Astrocyte of the cerebellum (primary cell): ENCODE data around the gene RUSF1.

Source experiments
- DNase-seq: peaks from one replicate; pipeline ENCODE4 v3.0.0-alpha.2; 2011; ENCODE audit warnings: low read depth
- H3K4me3 ChIP-seq: 2 replicates; pipeline ENCODE4 v1.5.1; 2011; ENCODE audit warnings: mild to moderate bottlenecking, low read depth, low read length, moderate library complexity
- in situ Hi-C: cut with HindIII; loops from 2 replicates; pipeline ENCODE4 v1.10.0; 2017; ENCODE audit warnings: low sequenced_read_pairs
- TF ChIP-seq, protein P1 (sequence below): IDR thresholded peaks from 2 replicates; pipeline ENCODE4 v1.5.1; 2012; ENCODE audit warnings: low read length, low read depth, moderate library complexity, mild to moderate bottlenecking; ENCODE audit errors: missing control alignments

RUSF1 gene

DNA sequence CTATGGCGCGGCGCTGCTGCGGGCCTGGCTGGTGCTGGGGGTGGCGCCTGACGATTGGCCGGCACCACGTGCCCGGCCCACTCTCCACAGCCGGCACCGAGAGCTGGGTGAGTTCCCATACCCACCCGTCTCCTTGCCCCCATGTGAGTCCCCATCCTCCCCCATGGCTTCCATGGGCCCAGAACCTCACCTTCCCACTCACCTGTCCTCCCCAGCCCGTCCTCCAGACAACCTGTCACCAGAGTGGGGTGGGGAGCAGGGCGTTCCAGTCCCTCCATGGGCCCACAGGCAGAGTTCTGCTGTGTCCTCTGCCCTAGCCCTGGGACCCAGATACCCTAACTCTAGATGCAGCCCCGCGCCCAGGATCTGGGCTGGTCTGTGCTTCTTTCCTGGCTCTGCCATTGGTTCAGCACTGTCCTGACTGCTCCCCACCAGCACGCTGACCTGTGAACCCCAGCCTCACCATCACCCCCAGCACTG lies 43.4 kb downstream of the RUSF1 start:
- H3K4me3 ChIP-seq: no peak overlapping the region
- in situ Hi-C loops: no loop called here
- no peak for DNase-seq
- TF ChIP-seq, protein P1, sequence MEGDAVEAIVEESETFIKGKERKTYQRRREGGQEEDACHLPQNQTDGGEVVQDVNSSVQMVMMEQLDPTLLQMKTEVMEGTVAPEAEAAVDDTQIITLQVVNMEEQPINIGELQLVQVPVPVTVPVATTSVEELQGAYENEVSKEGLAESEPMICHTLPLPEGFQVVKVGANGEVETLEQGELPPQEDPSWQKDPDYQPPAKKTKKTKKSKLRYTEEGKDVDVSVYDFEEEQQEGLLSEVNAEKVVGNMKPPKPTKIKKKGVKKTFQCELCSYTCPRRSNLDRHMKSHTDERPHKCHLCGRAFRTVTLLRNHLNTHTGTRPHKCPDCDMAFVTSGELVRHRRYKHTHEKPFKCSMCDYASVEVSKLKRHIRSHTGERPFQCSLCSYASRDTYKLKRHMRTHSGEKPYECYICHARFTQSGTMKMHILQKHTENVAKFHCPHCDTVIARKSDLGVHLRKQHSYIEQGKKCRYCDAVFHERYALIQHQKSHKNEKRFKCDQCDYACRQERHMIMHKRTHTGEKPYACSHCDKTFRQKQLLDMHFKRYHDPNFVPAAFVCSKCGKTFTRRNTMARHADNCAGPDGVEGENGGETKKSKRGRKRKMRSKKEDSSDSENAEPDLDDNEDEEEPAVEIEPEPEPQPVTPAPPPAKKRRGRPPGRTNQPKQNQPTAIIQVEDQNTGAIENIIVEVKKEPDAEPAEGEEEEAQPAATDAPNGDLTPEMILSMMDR: no peak

DNA sequence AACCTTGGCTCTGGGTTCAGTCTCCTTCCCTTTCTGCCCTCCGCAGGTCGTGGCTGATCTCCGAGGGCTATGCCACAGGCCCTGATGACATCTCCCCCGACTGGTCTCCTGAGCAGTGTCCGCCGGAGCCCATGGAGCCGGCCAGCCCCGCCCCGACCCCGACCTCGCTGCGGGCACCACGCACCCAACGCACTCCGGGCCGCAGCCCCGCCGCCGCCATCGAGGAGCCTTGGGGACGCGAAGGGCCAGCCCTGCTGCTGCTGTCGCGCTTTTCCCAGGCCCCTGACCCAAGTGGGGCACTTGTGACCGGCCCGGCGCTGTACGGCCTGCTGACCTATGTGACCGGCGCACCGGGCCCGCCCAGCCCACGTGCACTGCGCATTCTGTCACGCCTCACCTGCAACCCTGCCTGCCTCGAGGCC lies 43.8 kb downstream of the RUSF1 start:
- TF ChIP-seq, protein P1: no peak
- H3K4me3 ChIP-seq: no peak overlapping the region
- in situ Hi-C loops: no loop called here
- no peak for DNase-seq

DNA sequence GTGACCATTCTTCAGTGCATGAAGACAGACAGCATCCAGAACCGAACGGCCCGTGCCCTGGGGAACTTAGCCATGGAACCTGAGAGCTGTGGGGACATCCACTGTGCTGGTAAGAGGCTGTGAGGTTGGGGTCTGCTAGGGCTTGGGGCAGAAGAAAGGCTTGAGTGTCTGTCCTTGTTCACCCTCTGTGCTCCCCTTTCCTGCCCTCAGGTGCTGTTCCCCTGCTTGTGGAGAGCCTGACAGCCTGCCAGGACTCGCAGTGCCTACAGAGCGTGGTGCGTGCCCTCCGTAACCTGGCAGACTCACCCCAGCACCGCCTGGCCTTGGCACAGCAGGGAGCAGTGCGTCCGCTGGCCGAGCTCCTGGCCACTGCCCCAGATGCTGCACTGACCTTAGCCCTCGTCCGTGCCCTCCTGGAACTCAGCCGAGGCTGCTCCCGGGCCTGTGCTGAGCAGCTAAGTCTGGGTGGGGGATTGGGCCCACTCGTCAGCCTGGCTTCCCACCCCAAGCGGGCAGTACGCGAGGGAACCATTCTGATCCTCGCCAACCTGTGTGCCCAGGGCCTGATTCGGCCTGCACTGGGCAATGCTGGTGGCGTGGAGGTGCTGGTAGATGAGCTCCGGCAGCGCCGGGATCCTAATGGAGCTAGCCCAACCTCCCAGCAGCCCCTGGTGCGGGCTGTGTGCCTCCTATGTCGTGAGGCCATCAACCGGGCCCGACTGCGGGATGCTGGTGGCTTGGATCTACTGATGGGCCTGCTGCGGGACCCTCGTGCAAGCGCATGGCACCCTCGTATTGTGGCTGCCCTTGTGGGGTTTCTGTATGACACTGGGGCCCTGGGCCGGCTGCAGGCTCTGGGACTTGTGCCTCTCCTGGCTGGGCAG lies 46.0 kb downstream of the RUSF1 start:
- in situ Hi-C loops: no loop called here
- TF ChIP-seq, protein P1: no peak
- H3K4me3 ChIP-seq: no peak overlapping the region
- no peak for DNase-seq

DNA sequence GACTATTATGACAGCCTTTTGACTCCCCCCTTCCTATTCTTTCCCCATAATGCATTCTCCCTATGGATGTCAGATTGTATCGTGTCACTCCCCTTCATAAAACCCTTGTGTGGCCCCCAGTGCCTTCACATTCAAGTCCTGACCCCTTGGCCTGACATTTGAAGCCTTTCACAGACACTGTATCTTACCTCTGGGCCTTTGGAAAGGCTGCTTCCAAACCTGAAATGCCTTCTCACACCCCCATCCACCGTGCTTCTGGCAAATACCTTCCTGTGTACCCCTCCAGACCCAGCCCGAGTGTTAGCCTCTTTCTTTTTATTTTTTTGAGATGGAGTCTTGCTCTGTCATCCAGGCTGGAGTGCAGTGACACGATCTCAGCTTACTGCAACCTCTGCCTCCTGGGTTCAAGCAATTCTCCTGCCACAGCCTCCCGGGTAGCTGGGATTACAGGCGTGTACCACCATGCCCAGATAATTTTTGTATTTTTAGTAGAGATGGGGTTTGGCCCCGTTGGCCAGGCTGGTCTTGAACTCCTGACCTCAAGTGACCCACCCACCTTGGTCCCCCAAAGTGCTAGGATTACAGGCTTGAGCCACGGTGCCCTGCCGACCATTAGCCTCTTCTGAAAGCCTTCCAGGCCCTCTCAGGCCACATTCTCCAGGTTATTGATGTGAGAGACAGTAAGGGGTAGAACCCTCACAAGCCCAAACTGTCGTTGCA lies 46.8 kb downstream of the RUSF1 start:
- in situ Hi-C loops: no loop called here
- H3K4me3 ChIP-seq: no peak overlapping the region
- DNase-seq: no peak
- TF ChIP-seq, protein P1: no peak

DNA sequence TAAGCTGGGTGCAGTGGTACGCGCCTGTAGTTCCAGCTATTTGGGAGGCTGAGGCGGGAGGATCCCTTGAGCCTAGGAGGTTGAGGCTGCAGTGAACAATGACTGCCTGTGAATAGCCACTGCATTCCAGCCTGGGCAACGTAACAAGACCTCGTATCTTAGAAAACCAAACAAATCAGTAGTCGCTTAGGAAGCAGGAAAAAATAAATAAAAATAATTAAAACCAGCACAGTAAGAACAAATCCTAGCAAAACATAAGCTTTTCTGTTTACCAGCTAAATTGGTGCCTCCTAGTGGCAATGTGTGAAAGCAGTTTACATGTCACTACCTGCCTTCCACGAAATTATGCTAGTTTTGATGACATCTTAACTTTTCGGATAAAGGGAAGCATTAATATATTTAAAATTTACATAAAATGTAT lies 47.6 kb downstream of the RUSF1 start:
- peak overlapping the region; percentile 58 for H3K4me3 ChIP-seq
- no peak for DNase-seq
- in situ Hi-C loops: no loop called here
- TF ChIP-seq, protein P1: peak; percentile 68

DNA sequence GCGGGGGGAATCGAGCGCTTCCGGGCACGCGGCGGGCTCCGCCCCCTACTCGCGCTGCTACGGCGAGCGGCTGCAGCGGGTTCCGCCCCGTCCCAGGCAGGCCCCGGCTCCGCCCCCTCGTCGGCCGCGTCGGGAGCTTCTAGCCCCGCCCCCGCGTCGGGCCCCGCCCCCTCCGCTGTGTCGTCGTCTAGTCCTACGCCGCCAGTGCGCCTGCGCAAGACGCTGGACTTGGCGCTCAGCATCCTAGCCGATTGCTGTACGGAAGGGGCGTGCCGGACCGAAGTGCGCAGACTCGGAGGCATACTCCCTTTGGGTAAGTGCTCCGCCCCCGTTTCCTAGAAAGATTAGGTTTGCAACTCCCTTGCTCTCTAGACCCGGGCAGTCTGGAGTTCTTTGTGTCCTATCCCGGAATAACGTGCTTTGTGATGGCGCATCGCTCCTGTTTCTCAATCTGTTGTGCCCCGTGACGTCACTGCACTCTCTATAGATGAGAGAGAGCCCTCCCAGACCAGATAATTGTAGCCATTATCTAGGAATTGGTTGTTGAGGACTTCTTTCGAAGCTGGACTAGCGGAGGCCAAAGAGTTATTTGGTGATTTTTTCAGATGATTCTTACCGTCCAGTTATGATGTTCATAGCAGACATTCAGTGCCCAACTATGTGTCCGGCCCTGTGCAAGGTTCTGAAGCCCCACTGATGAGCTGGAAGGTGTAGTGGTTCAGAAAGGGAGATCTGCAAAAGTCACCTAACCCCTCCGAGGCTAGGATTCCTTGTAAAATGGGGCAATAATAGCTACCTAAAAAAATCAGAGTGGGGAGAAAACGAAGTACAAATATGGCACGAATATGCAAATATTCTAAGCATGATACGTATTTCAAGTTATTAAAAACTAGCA lies 48.3 kb downstream of the RUSF1 start:
- DNase-seq: peak; percentile 97
- peak overlapping the region; percentile 82 for H3K4me3 ChIP-seq
- TF ChIP-seq, protein P1: no peak
- in situ Hi-C loops: loop anchor here (10.0 kb wide), 1 partner anchor 265 kb away; no protein-coding TSS in a partner anchor
